Stimulated activated CD8-positive, alpha-beta memory T cell treated with anti-CD3 and anti-CD28 coated beads, Interleukin-15, amount 100 ng/mL, for 48 hours (primary cell): ENCODE measurements around the gene EBLN2.

Experiments
- DNase-seq, 2 donors: peaks; one replicate each; pipeline ENCODE4 v3.0.0-alpha.2; 2020; ENCODE audit warnings: low read depth in 2 of 2

The EBLN2 gene

GRCh38 chr3:73107215-73107614, 45.8 kb downstream of the EBLN2 start:
- DNase-seq, result no peak

- no peak for DNase-seq
These were observed 46.3 kb downstream of the EBLN2 start for GRCh38 chr3:73107676-73108187.

GRCh38 chr3:73108750-73109149, 47.3 kb downstream of the EBLN2 start:
- DNase-seq, result no peak

GRCh38 chr3:73110530-73110929, 49.1 kb downstream of the EBLN2 start:
- DNase-seq, result no peak
